Epidermal melanocyte (primary cell): Measurements from ENCODE around the gene GARS1.
"Not testable (repeated sequence)": the region's sequence is repeated elsewhere in the genome, so short reads cannot be mapped to it uniquely, and the experiment has no call there.

Experiments
- DNase-seq: peaks from one replicate; pipeline ENCODE4 v3.0.0; 2011; ENCODE audit warnings: low spot score; ENCODE audit not compliant: insufficient read length

GARS1 gene

GRCh38 chr7:30594540-30595435 is at the start of gene GARS1:
Gene GARS1 (plus strand): TSS chr7:30594878. CDS start chr7:30594922, 44 bp downstream.
- peak; percentile 61 for DNase-seq

GRCh38 chr7:30545791-30546555 is 48.7 kb upstream of the GARS1 start:
- no peak for DNase-seq

GRCh38 chr7:30546596-30546995 is 48.1 kb upstream of the GARS1 start:
- DNase-seq, result no peak

- peak; percentile 91 for DNase-seq
Observed at GRCh38 chr7:30548845-30549244, 45.8 kb upstream of the GARS1 start.

GRCh38 chr7:30549931-30550493 is 44.7 kb upstream of the GARS1 start:
- DNase-seq, result no peak

GRCh38 chr7:30552330-30552729 is 42.3 kb upstream of the GARS1 start:
- DNase-seq, result no peak

GRCh38 chr7:30553141-30553540 is 41.5 kb upstream of the GARS1 start:
- no peak for DNase-seq

GRCh38 chr7:30553546-30553945 is 41.1 kb upstream of the GARS1 start:
- DNase-seq, result no peak

- no peak for DNase-seq
Observed at GRCh38 chr7:30555525-30555924, 39.2 kb upstream of the GARS1 start.

- DNase-seq, result no peak
Observed at GRCh38 chr7:30556840-30557239, 37.8 kb upstream of the GARS1 start.

- no peak for DNase-seq
Observed at GRCh38 chr7:30557245-30557644, 37.4 kb upstream of the GARS1 start.

GRCh38 chr7:30559611-30560010 is 35.1 kb upstream of the GARS1 start:
- peak; percentile 67 for DNase-seq

- DNase-seq, result no peak
Observed at GRCh38 chr7:30561389-30561788, 33.3 kb upstream of the GARS1 start.

GRCh38 chr7:30562498-30562897 is 32.2 kb upstream of the GARS1 start:
- DNase-seq, result no peak

GRCh38 chr7:30562909-30563308 is 31.8 kb upstream of the GARS1 start:
- DNase-seq, result no peak

GRCh38 chr7:30563326-30563942 is 31.2 kb upstream of the GARS1 start:
- no peak for DNase-seq

GRCh38 chr7:30564243-30564892 is 30.3 kb upstream of the GARS1 start:
- DNase-seq, result peak; percentile 34

- no peak for DNase-seq
Observed at GRCh38 chr7:30566596-30566995, 28.1 kb upstream of the GARS1 start.

GRCh38 chr7:30567081-30567480 is 27.6 kb upstream of the GARS1 start:
- no peak for DNase-seq

- DNase-seq, result not testable (repeated sequence)
Observed at GRCh38 chr7:30570238-30570637, 24.4 kb upstream of the GARS1 start.

GRCh38 chr7:30572212-30572841 is 22.4 kb upstream of the GARS1 start:
- DNase-seq, result no peak
